ENCODE data around the gene PPM1A.
"Not testable (repeated sequence)": the region's sequence is repeated elsewhere in the genome, so short reads cannot be mapped to it uniquely, and the experiment has no call there.

Gene PPM1A

DNA sequence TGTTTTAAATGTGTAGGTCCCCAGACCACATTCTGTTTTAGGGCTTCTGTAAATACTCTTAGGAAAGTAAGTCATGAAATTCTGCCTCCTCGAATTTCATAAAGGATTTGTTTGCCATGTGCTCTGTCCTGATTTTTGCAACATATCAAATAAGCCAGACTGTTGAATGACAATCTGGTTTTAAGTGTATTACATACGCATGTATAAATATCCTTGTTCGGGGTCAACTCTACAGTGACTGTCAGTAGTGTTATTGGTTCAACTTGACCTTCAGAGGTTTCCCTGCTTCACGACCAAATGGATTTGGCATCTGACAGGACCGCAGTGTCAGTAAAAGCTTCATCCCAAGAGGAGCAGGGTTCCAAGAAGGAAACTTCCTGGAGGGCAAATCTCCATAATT, 52.7 kb downstream of the PPM1A start:
- Histone ChIP-seq H3K9me3 (ENCODE audit: control insufficient read depth, insufficient read depth, low read length) (no peaks in the 10 kb centered on the region), H3K4me1 (ENCODE audit: control insufficient read depth, insufficient read depth, low read length) (peaks cover 33% of the 10 kb centered on the region), H3K9ac (ENCODE audit: low read depth, low read length) (no peak overlapping the region), H3K4me3 (ENCODE audit: low read depth, low read length) (no peak overlapping the region), H3K27ac (ENCODE audit: low read depth, low read length) (no peak overlapping the region), H3K27me3 (ENCODE audit: control insufficient read depth, insufficient read depth, low read length) (no peaks in the 10 kb centered on the region), H3K36me3 (ENCODE audit: control insufficient read depth, insufficient read depth, low read length) (no peaks in the 10 kb centered on the region)

GRCh38 chr14:60302663-60303062, 53.6 kb downstream of the PPM1A start:
- H3K27me3 ChIP-seq (ENCODE audit: control insufficient read depth, insufficient read depth, low read length), result no peaks in the 10 kb centered on the region
- no peaks in the 10 kb centered on the region for H3K36me3 ChIP-seq (ENCODE audit: control insufficient read depth, insufficient read depth, low read length)
- H3K27ac ChIP-seq (ENCODE audit: low read depth, low read length), result no peak overlapping the region
- no peaks in the 10 kb centered on the region for H3K9me3 ChIP-seq (ENCODE audit: control insufficient read depth, insufficient read depth, low read length)
- no peak overlapping the region for H3K4me3 ChIP-seq (ENCODE audit: low read depth, low read length)
- no peak overlapping the region for H3K9ac ChIP-seq (ENCODE audit: low read depth, low read length)
- H3K4me1 ChIP-seq (ENCODE audit: control insufficient read depth, insufficient read depth, low read length), result peaks cover 33% of the 10 kb centered on the region

DNA sequence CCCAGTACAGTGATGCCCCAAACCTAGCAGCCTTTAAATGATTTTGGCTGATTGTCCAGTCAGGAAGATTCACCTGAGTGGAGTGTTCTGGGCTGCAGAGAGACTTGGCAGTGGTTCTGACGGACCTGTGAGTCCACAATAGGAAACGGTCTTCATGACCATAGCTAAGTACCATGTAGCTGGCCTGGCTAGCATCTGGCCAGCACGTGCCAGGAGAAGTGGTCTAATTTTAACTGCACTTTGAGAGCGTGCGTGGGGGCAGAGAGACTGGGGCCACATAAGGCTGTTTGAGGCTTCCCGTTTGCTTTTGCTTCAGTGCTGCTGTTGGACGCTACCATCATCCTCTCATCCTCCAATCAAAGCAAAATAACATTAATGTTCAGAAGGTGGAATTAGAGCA, 54.7 kb downstream of the PPM1A start:
- H3K9ac ChIP-seq (ENCODE audit: low read depth, low read length), result no peak overlapping the region
- H3K36me3 ChIP-seq (ENCODE audit: control insufficient read depth, insufficient read depth, low read length), result no peaks in the 10 kb centered on the region
- H3K4me3 ChIP-seq (ENCODE audit: low read depth, low read length), result no peak overlapping the region
- H3K4me1 ChIP-seq (ENCODE audit: control insufficient read depth, insufficient read depth, low read length), result peaks cover 33% of the 10 kb centered on the region
- H3K27ac ChIP-seq (ENCODE audit: low read depth, low read length), result no peak overlapping the region
- H3K9me3 ChIP-seq (ENCODE audit: control insufficient read depth, insufficient read depth, low read length), result no peaks in the 10 kb centered on the region
- no peaks in the 10 kb centered on the region for H3K27me3 ChIP-seq (ENCODE audit: control insufficient read depth, insufficient read depth, low read length)

DNA sequence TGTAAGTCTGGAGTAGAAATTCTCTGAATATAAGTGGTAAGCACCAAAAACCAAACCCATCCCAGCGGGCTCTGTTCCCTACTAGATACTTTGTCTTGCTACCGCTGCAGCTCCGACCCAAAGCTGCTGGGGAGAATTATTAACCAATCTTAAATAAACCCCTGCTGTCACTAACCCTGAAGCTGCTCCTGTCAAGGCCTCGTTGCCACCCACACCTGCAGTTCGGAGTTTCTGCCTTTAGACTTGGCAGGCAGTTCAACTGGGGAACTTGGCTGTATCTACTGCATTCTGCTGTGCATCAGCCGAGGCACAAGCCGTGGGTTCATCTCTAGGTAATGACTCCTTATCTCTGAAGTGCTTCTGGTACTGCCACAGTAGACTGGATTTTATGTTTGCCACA, 55.5 kb downstream of the PPM1A start:
- no peak overlapping the region for H3K9ac ChIP-seq (ENCODE audit: low read depth, low read length)
- no peaks in the 10 kb centered on the region for H3K36me3 ChIP-seq (ENCODE audit: control insufficient read depth, insufficient read depth, low read length)
- no peaks in the 10 kb centered on the region for H3K9me3 ChIP-seq (ENCODE audit: control insufficient read depth, insufficient read depth, low read length)
- peaks cover 33% of the 10 kb centered on the region for H3K4me1 ChIP-seq (ENCODE audit: control insufficient read depth, insufficient read depth, low read length)
- no peak overlapping the region for H3K27ac ChIP-seq (ENCODE audit: low read depth, low read length)
- H3K4me3 ChIP-seq (ENCODE audit: low read depth, low read length), result no peak overlapping the region
- H3K27me3 ChIP-seq (ENCODE audit: control insufficient read depth, insufficient read depth, low read length), result no peaks in the 10 kb centered on the region

DNA sequence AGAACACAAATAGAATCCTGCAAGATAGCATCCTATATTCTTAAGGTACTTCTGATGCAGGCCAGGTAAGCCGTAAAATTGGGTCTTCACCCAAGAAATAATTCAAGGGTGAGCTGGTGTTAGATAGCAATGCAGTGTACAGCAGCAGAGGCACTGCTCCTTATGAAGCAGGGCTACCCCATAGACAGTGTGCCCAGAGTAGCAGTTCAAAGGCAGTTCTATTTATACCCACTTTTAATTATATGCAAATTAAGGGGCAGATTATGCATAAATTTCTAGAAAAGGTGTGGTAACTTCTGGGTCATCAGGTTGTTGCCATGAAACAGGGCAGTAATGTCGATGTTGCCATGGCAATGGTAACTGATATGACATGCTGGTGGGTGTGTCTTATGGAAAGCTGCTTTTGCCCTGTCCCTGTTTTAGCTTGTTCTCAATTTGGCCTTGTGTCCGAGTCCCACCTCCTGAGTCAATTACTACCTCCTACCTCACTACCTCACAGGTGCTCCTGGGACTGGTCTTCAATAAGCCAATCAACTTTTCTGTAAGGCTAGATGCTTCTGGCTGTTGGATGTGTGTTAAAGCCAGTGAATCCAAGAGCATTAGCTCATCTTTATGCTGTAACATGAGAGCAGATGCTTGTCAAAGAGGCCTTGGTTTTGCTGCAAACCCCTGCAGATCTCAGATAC, 61.0 kb downstream of the PPM1A start:
- no peaks in the 10 kb centered on the region for H3K27me3 ChIP-seq (ENCODE audit: control insufficient read depth, insufficient read depth, low read length)
- no peaks in the 10 kb centered on the region for H3K36me3 ChIP-seq (ENCODE audit: control insufficient read depth, insufficient read depth, low read length)
- no peak overlapping the region for H3K9ac ChIP-seq (ENCODE audit: low read depth, low read length)
- H3K9me3 ChIP-seq (ENCODE audit: control insufficient read depth, insufficient read depth, low read length), result no peaks in the 10 kb centered on the region
- no peak overlapping the region for H3K4me3 ChIP-seq (ENCODE audit: low read depth, low read length)
- H3K4me1 ChIP-seq (ENCODE audit: control insufficient read depth, insufficient read depth, low read length), result peaks cover 2% of the 10 kb centered on the region; the same call in 1 of the 2 replicates
- H3K27ac ChIP-seq (ENCODE audit: low read depth, low read length), result no peak overlapping the region

GRCh38 chr14:60311417-60311816, 62.4 kb downstream of the PPM1A start:
- Histone ChIP-seq H3K4me1 (ENCODE audit: control insufficient read depth, insufficient read depth, low read length) (peaks cover 16% of the 10 kb centered on the region), H3K4me3 (ENCODE audit: low read depth, low read length) (no peak overlapping the region), H3K36me3 (ENCODE audit: control insufficient read depth, insufficient read depth, low read length) (no peaks in the 10 kb centered on the region), H3K27me3 (ENCODE audit: control insufficient read depth, insufficient read depth, low read length) (no peaks in the 10 kb centered on the region), H3K9ac (ENCODE audit: low read depth, low read length) (no peak overlapping the region), H3K27ac (ENCODE audit: low read depth, low read length) (no peak overlapping the region), H3K9me3 (ENCODE audit: control insufficient read depth, insufficient read depth, low read length) (no peaks in the 10 kb centered on the region)

GRCh38 chr14:60313093-60313492, 64.1 kb downstream of the PPM1A start:
- H3K36me3 ChIP-seq (ENCODE audit: control insufficient read depth, insufficient read depth, low read length), result no peaks in the 10 kb centered on the region
- H3K9me3 ChIP-seq (ENCODE audit: control insufficient read depth, insufficient read depth, low read length), result no peaks in the 10 kb centered on the region
- no peaks in the 10 kb centered on the region for H3K27me3 ChIP-seq (ENCODE audit: control insufficient read depth, insufficient read depth, low read length)
- no peak overlapping the region for H3K9ac ChIP-seq (ENCODE audit: low read depth, low read length)
- H3K27ac ChIP-seq (ENCODE audit: low read depth, low read length), result no peak overlapping the region
- peaks cover 31% of the 10 kb centered on the region for H3K4me1 ChIP-seq (ENCODE audit: control insufficient read depth, insufficient read depth, low read length)
- H3K4me3 ChIP-seq (ENCODE audit: low read depth, low read length), result no peak overlapping the region

GRCh38 chr14:60315196-60315990, 66.4 kb downstream of the PPM1A start:
- peaks cover 7% of the 10 kb centered on the region for H3K9me3 ChIP-seq (ENCODE audit: control insufficient read depth, insufficient read depth, low read length)
- H3K27ac ChIP-seq (ENCODE audit: low read depth, low read length), result peak overlapping the region; percentile 85
- H3K4me3 ChIP-seq (ENCODE audit: low read depth, low read length), result no peak overlapping the region
- H3K9ac ChIP-seq (ENCODE audit: low read depth, low read length), result no peak overlapping the region
- peaks cover 33% of the 10 kb centered on the region for H3K4me1 ChIP-seq (ENCODE audit: control insufficient read depth, insufficient read depth, low read length)
- no peaks in the 10 kb centered on the region for H3K27me3 ChIP-seq (ENCODE audit: control insufficient read depth, insufficient read depth, low read length)
- no peaks in the 10 kb centered on the region for H3K36me3 ChIP-seq (ENCODE audit: control insufficient read depth, insufficient read depth, low read length)

- peak overlapping the region; percentile 85 for H3K27ac ChIP-seq (ENCODE audit: low read depth, low read length)
- H3K9ac ChIP-seq (ENCODE audit: low read depth, low read length), result no peak overlapping the region
- H3K36me3 ChIP-seq (ENCODE audit: control insufficient read depth, insufficient read depth, low read length), result no peaks in the 10 kb centered on the region
- H3K4me1 ChIP-seq (ENCODE audit: control insufficient read depth, insufficient read depth, low read length), result peaks cover 33% of the 10 kb centered on the region
- H3K9me3 ChIP-seq (ENCODE audit: control insufficient read depth, insufficient read depth, low read length), result peaks cover 7% of the 10 kb centered on the region
- H3K27me3 ChIP-seq (ENCODE audit: control insufficient read depth, insufficient read depth, low read length), result no peaks in the 10 kb centered on the region
- no peak overlapping the region for H3K4me3 ChIP-seq (ENCODE audit: low read depth, low read length)
These were observed 68.6 kb downstream of the PPM1A start for GRCh38 chr14:60317609-60318008.

- not testable (repeated sequence) for H3K27ac ChIP-seq (ENCODE audit: low read depth, low read length); H3K9ac ChIP-seq (ENCODE audit: low read depth, low read length); H3K36me3 ChIP-seq (ENCODE audit: control insufficient read depth, insufficient read depth, low read length); H3K4me3 ChIP-seq (ENCODE audit: low read depth, low read length); H3K9me3 ChIP-seq (ENCODE audit: control insufficient read depth, insufficient read depth, low read length); H3K27me3 ChIP-seq (ENCODE audit: control insufficient read depth, insufficient read depth, low read length)
- H3K4me1 ChIP-seq (ENCODE audit: control insufficient read depth, insufficient read depth, low read length), result peaks cover 23% of the 10 kb centered on the region
These were observed 71.8 kb downstream of the PPM1A start for GRCh38 chr14:60320860-60321259.

GRCh38 chr14:60323199-60323896, 74.3 kb downstream of the PPM1A start:
- no peaks in the 10 kb centered on the region for H3K36me3 ChIP-seq (ENCODE audit: control insufficient read depth, insufficient read depth, low read length)
- H3K9me3 ChIP-seq (ENCODE audit: control insufficient read depth, insufficient read depth, low read length), result peaks cover 7% of the 10 kb centered on the region
- H3K4me3 ChIP-seq (ENCODE audit: low read depth, low read length), result no peak overlapping the region
- H3K27ac ChIP-seq (ENCODE audit: low read depth, low read length), result no peak overlapping the region
- peaks cover 19% of the 10 kb centered on the region for H3K27me3 ChIP-seq (ENCODE audit: control insufficient read depth, insufficient read depth, low read length)
- no peak overlapping the region for H3K9ac ChIP-seq (ENCODE audit: low read depth, low read length)
- peaks cover 10% of the 10 kb centered on the region for H3K4me1 ChIP-seq (ENCODE audit: control insufficient read depth, insufficient read depth, low read length)

All from HUES48 (cell line).